GM12878 (cell line): ENCODE data around the gene DOHH. TPM values are rescaled to one million over a fixed set of nuclear protein-coding genes. Genes with fewer than 3 reads are reported as not detected.

Experiments
- ATAC-seq: fragments of 200-7000 bp; cut with Tn5 transposase; 3 replicates; pipeline ENCODE4 v1.9.1; 2020; ENCODE audit warnings: mild to moderate bottlenecking, moderate library complexity
- BruUV-seq: library from RNA; stranded (reverse); fragments of 400-500 nt; replicated peaks from 2 replicates; lab custom pipeline; 2021; lab: Mats Ljungman, UMichigan
- CTCF ChIA-PET: fragments of 300-600 bp; sonication (Branson Sonifier 250); formaldehyde crosslinking; extraction: SDS; loops from one replicate; lab custom pipeline; 2021; ENCODE audit warnings: inconsistent platforms; lab: Yijun Ruan, JAX
- POLR2A ChIA-PET: fragments of 350-600 bp; formaldehyde crosslinking; extraction: SDS; loops from one replicate; lab custom pipeline; 2021; ENCODE audit warnings: inconsistent platforms; lab: Charles Lee
- RAD21 ChIA-PET: fragments of 300-600 bp; sonication (Branson Sonifier 250); formaldehyde crosslinking; loops from one replicate; lab custom pipeline; 2023; ENCODE audit warnings: antibody characterized with exemption; ENCODE audit not compliant: unreplicated experiment; lab: Charles Lee
- SMC1A ChIA-PET: fragments of 300-600 bp; sonication (Branson Sonifier 250); formaldehyde crosslinking; loops from one replicate; lab custom pipeline; 2023; ENCODE audit not compliant: unreplicated experiment, uncharacterized antibody; lab: Charles Lee
- DNase-seq: peaks from one replicate; pipeline ENCODE4 v3.0.0-alpha.2; 2011; ENCODE audit warnings: low read depth, low spot score
- FAIRE-seq: peaks from 3 replicates; lab custom pipeline; 2011; peaks lifted over from hg19 to GRCh38; lab: Jason Lieb, UNC
- H2AFZ ChIP-seq: 2 replicates; pipeline ENCODE4 v1.6.0; 2011; ENCODE audit warnings: low read depth, low read length, control low read depth; ENCODE audit not compliant: control insufficient read depth
- H3K27ac ChIP-seq: 2 replicates; pipeline ENCODE4 v1.5.1; 2011; ENCODE audit warnings: control low read depth; ENCODE audit not compliant: control insufficient read depth, insufficient read depth
- H3K27me3 ChIP-seq, 2 experiments: replicated peaks in 1 of 2; 2 replicates each; pipeline versions ENCODE4 v1.6.0 to v1.6.1; 2011; ENCODE audit warnings: low read length in 1 of 2; ENCODE audit not compliant: control insufficient read depth in 2 of 2, insufficient read depth in 2 of 2
- H3K36me3 ChIP-seq, 2 experiments: 2 replicates each; pipeline ENCODE4 v1.5.1; 2011; ENCODE audit warnings: low read length in 1 of 2; ENCODE audit not compliant: control insufficient read depth in 2 of 2, insufficient read depth in 2 of 2
- H3K4me1 ChIP-seq: 2 replicates; pipeline ENCODE4 v1.6.1; 2011; ENCODE audit warnings: mild to moderate bottlenecking, low read length, moderate library complexity, mixed read lengths; ENCODE audit not compliant: control insufficient read depth, insufficient read depth
- H3K4me2 ChIP-seq: 2 replicates; pipeline ENCODE4 v1.6.0; 2011; ENCODE audit warnings: control low read depth; ENCODE audit not compliant: control insufficient read depth, insufficient read depth
- H3K4me3 ChIP-seq: fragments of 200-600 bp; sonication (generic); 2 replicates; pipeline ENCODE4 v1.5.1; 2016
- H3K79me2 ChIP-seq: 2 replicates; pipeline ENCODE4 v1.6.0; 2011; ENCODE audit warnings: low read length; ENCODE audit not compliant: control insufficient read depth, insufficient read depth
- H3K9ac ChIP-seq: 2 replicates; pipeline ENCODE4 v1.8.0; 2011; ENCODE audit warnings: low read length, control low read depth, mixed read lengths; ENCODE audit not compliant: control insufficient read depth, insufficient read depth
- H3K9me3 ChIP-seq: replicated peaks from 3 replicates; pipeline ENCODE4 v1.5.1; 2011; ENCODE audit warnings: mild to moderate bottlenecking, low read length; ENCODE audit not compliant: control insufficient read depth, insufficient read depth
- H4K20me1 ChIP-seq: 2 replicates; pipeline ENCODE4 v1.6.0; 2011; ENCODE audit not compliant: control insufficient read depth, insufficient read depth
- ATF7 ChIP-seq: fragments of 450-650 bp; IDR thresholded peaks from 2 replicates; pipeline ENCODE4 v1.6.1; 2016; ENCODE audit warnings: low read depth, mild to moderate bottlenecking
- CREM ChIP-seq: IDR thresholded peaks from 2 replicates; pipeline ENCODE4 v1.6.1; 2014; ENCODE audit warnings: antibody characterized with exemption, low read depth
- E2F8 ChIP-seq: fragments of 450-650 bp; IDR thresholded peaks from 2 replicates; pipeline ENCODE4 v1.6.1; 2018; ENCODE audit warnings: mild to moderate bottlenecking, low read depth, moderate library complexity; ENCODE audit not compliant: partially characterized antibody
- ELK1 ChIP-seq: IDR thresholded peaks from 2 replicates; pipeline ENCODE4 v1.6.1; 2012; ENCODE audit warnings: low read depth, low read length, improper control_type of control experiment
- FOS ChIP-seq: IDR thresholded peaks from 3 replicates; pipeline ENCODE4 v1.6.1; 2011; ENCODE audit warnings: borderline replicate concordance; ENCODE audit not compliant: insufficient read length; ENCODE audit errors: extremely low read depth
- IRF3 ChIP-seq: fragments of 450-650 bp; IDR thresholded peaks from 2 replicates; pipeline ENCODE4 v1.6.1; 2014; ENCODE audit warnings: mild to moderate bottlenecking
- NFIC ChIP-seq: IDR thresholded peaks from 2 replicates; pipeline ENCODE4 v1.6.1; 2012; ENCODE audit warnings: low read depth, mild to moderate bottlenecking, inconsistent platforms, low read length, moderate library complexity
- PAX5 ChIP-seq: IDR thresholded peaks from 2 replicates; pipeline ENCODE4 v1.6.1; 2011; ENCODE audit warnings: low read depth, low read length, borderline replicate concordance
- RCOR1 ChIP-seq: conservative IDR thresholded peaks from 2 replicates; pipeline ENCODE4 v1.6.1; 2012; ENCODE audit warnings: low read depth, low read length, improper control_type of control experiment
- SIX5 ChIP-seq: IDR thresholded peaks from 2 replicates; pipeline ENCODE4 v1.6.1; 2011; ENCODE audit warnings: mild to moderate bottlenecking, low read depth, low read length, moderate library complexity; ENCODE audit not compliant: severe bottlenecking
- SREBF2 ChIP-seq: IDR thresholded peaks from 2 replicates; pipeline ENCODE4 v1.6.1; 2012; ENCODE audit warnings: mild to moderate bottlenecking, low read length
- ZBTB40 ChIP-seq: fragments of 450-650 bp; IDR thresholded peaks from 2 replicates; pipeline ENCODE4 v1.6.1; 2016; ENCODE audit warnings: mild to moderate bottlenecking, moderate library complexity, borderline replicate concordance
- ZNF207 ChIP-seq: fragments of 450-650 bp; IDR thresholded peaks from 2 replicates; pipeline ENCODE4 v1.6.1; 2014; ENCODE audit warnings: antibody characterized with exemption, mild to moderate bottlenecking, borderline replicate concordance
- WGBS: methylation state at CpG from one replicate; pipeline ENCODE4 v1.1.6; 2016; ENCODE audit warnings: low lambda C conversion rate; ENCODE audit not compliant: insufficient replicate concordance, insufficient coverage; ENCODE audit errors: missing lambda C conversion rate; 5-methylcytosine and 5-hydroxymethylcytosine counted together
- in situ Hi-C: fragments of 300-500 bp; cut with MboI; formaldehyde crosslinking; loops from 9 replicates; pipeline ENCODE4 v1.14.3; 2018; ENCODE audit warnings: mixed read lengths
- intact Hi-C: fragments of 100-400 bp; cut with micrococcal nuclease; formaldehyde crosslinking; loops from one replicate; pipeline ENCODE4 v1.14.2; 2022; ENCODE audit not compliant: unreplicated experiment
- polyA plus RNA-seq, 11 experiments: library from polyadenylated mRNA; depleted of rRNA in 4 of 11; unstranded in 6 of 11; stranded (reverse) in 5 of 11; fragments of >200 nt; fragmentation: Nextera tagmentation in 4 of 11; fragmentation: Illumina TruSeq in 1 of 11; extraction: Ambion mirVana in 4 of 11; extraction: Trizol in 1 of 11; gene quantifications; 1 replicate in 1 of 11; 2 replicates in 10 of 11; pipeline versions ENCODE4 v1.2.1 to v1.2.3, GENCODE V29; 2011 to 2016; ENCODE audit warnings: inconsistent platforms in 2 of 11, missing spikeins in 2 of 11, low read depth in 1 of 11
- total RNA-seq, 4 experiments: library from RNA; depleted of rRNA in 3 of 4; stranded (reverse); fragments of >200 nt in 3 of 4; fragmentation: Illumina TruSeq in 1 of 4; extraction: Trizol in 1 of 4; gene quantifications; 2 replicates each; pipeline versions ENCODE4 v1.2.1 to v1.2.3, GENCODE V29; 2013 to 2021

Gene DOHH
- total and polyA plus RNA-seq, 10 of the 15 experiments (the other 5 are each of a cell fraction or from before 2014, with no cell fraction given): 0.11 to 28.6 (median 11.7) TPM

GRCh38 chr19:3451451-3451866, 49.0 kb downstream of the DOHH start:
- 57% methylated on average over 10 of the region's 10 CpGs for WGBS
- no peak overlapping the region for H3K4me3 ChIP-seq
- H2AFZ ChIP-seq: no peak overlapping the region
- ChIA-PET CTCF (no interaction called here), POLR2A (interaction anchor here (0.6 kb wide), 2 partner anchors 270 to 462 kb away, joined by 3 read pairs; no protein-coding TSS in a partner anchor), SMC1A (interaction anchor here (0.6 kb wide), 1 partner anchor 63 kb away, joined by 4 read pairs; no protein-coding TSS in a partner anchor), RAD21 (no interaction called here)
- H3K79me2 ChIP-seq: no peaks in the 10 kb centered on the region
- intact Hi-C loops (no loop called here), in situ Hi-C loops (no loop called here)
- ATAC-seq (no peak), FAIRE-seq (no peak), DNase-seq (no peak)
- no peaks in the 10 kb centered on the region for H3K9me3 ChIP-seq
- peaks cover 13 to 28% of the 10 kb centered on the region in 2 experiments; a peak in 3 of 4 replicates for H3K36me3 ChIP-seq
- H4K20me1 ChIP-seq: no peaks in the 10 kb centered on the region
- H3K4me2 ChIP-seq: no peak overlapping the region
- H3K9ac ChIP-seq: no peak overlapping the region
- H3K4me1 ChIP-seq: no peaks in the 10 kb centered on the region
- TF ChIP-seq RCOR1 (no peak), ELK1 (no peak), E2F8 (no peak), ATF7 (no peak), IRF3 (no peak), PAX5 (no peak), ZBTB40 (no peak), CREM (no peak), SIX5 (no peak), NFIC (no peak), SREBF2 (no peak), FOS (no peak), ZNF207 (no peak)
- no TSS peak for BruUV-seq
- H3K27me3 ChIP-seq: no peaks in the 10 kb centered on the region
- H3K27ac ChIP-seq: no peak overlapping the region
